Activated naive CD4-positive, alpha-beta T cell treated with anti-CD3 and anti-CD28 coated beads for 36 hours (primary cell): ENCODE measurements around the gene CYGB. TPM values are rescaled to one million over a fixed set of nuclear protein-coding genes. Genes with fewer than 3 reads are reported as not detected.
A peak's percentile ranks its signal among the peaks of the same experiment; 100 is the strongest.

Experiments
- CTCF ChIA-PET: fragments of 350-600 bp; sonication (Branson Sonifier 250); formaldehyde crosslinking; loops from one replicate; lab custom pipeline; 2021; ENCODE audit warnings: antibody characterized with exemption; lab: Charles Lee
- DNase-seq: peaks from one replicate; pipeline ENCODE4 v3.0.0-alpha.2; 2020
- H3K27ac Mint-ChIP-seq: one replicate; pipeline ENCODE4 v1.8.0; 2021; ENCODE audit warnings: mild to moderate bottlenecking, mixed read lengths
- H3K27me3 Mint-ChIP-seq: one replicate; pipeline ENCODE4 v1.8.0; 2021; ENCODE audit warnings: low read depth, mixed read lengths
- H3K36me3 Mint-ChIP-seq: one replicate; pipeline ENCODE4 v1.8.0; 2021; ENCODE audit warnings: low read depth, mixed read lengths
- H3K4me1 Mint-ChIP-seq: one replicate; pipeline ENCODE4 v1.8.0; 2021; ENCODE audit warnings: low read depth, mixed read lengths
- H3K4me3 Mint-ChIP-seq: one replicate; pipeline ENCODE4 v1.8.0; 2021; ENCODE audit warnings: mild to moderate bottlenecking, moderate library complexity, mixed read lengths
- H3K9me3 Mint-ChIP-seq: one replicate; pipeline ENCODE4 v1.8.0; 2021; ENCODE audit warnings: mixed read lengths
- intact Hi-C: fragments of 100-400 bp; cut with micrococcal nuclease; formaldehyde crosslinking; loops from one replicate; pipeline ENCODE4 v1.15.1; 2023
- total RNA-seq, 2 experiments: library from RNA; stranded (reverse); gene quantifications; one replicate each; pipeline ENCODE4 v1.2.3, GENCODE V29; 2021

CYGB gene
- total RNA-seq, 2 experiments from 2014 or later, result not detected

DNA sequence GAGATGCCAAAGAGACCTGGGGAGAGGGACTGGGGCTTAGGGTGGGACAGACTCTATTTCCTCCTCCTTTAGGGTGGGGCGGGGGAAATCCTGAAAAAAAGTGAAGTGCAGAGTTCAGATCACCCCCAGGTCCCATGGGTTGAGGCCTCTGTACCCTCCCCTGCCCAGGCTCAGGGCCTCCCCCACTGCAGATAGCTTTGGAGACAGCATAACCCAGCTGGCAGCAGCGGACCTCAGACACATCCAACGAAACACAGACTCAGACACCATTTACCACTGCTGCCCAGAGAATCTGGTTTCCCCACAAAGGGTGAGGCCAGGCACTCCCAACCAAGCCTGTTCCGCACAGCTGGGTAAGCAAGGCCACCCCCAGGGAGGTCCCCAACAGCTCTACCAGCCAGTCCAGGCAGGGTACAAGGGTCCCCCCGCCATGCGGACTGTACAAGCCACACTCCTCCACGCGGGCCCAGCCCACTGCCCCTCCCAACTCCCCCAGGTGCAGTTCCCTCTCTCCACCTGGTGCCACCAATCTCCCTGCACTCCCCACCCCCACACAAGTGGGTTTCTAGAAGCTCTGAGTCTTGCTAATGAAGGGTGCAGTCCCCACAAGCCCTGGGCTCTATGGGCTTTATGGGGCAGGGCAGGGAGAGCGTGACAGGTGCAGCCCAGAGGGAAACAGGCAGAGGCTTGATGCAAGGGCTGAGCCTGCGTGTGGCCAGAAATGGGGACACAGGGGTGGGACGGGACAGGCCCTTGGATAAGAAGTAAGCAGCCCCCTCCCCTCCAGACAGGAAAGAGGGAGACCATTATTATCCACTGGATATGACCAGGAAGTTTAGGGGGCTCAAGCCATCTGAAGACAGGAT is 45.2 kb downstream of the CYGB start:
- no peaks in the 10 kb centered on the region for H3K27me3 Mint-ChIP-seq
- CTCF ChIA-PET, result interaction anchor here (0.7 to 2.3 kb wide), 9 partner anchors 10 to 132 kb away, joined by 3 to 11 read pairs (median 5); partner anchors contain the start of genes AANAT and RHBDF2
- peaks cover 31% of the 10 kb centered on the region for H3K4me1 Mint-ChIP-seq
- no peaks in the 10 kb centered on the region for H3K9me3 Mint-ChIP-seq
- intact Hi-C loops, result no loop called here
- H3K4me3 Mint-ChIP-seq, result peak overlapping the region; percentile 58
- peaks cover 3% of the 10 kb centered on the region for H3K36me3 Mint-ChIP-seq
- peak overlapping the region; percentile 77 for H3K27ac Mint-ChIP-seq
- DNase-seq, result peak; percentile 56

DNA sequence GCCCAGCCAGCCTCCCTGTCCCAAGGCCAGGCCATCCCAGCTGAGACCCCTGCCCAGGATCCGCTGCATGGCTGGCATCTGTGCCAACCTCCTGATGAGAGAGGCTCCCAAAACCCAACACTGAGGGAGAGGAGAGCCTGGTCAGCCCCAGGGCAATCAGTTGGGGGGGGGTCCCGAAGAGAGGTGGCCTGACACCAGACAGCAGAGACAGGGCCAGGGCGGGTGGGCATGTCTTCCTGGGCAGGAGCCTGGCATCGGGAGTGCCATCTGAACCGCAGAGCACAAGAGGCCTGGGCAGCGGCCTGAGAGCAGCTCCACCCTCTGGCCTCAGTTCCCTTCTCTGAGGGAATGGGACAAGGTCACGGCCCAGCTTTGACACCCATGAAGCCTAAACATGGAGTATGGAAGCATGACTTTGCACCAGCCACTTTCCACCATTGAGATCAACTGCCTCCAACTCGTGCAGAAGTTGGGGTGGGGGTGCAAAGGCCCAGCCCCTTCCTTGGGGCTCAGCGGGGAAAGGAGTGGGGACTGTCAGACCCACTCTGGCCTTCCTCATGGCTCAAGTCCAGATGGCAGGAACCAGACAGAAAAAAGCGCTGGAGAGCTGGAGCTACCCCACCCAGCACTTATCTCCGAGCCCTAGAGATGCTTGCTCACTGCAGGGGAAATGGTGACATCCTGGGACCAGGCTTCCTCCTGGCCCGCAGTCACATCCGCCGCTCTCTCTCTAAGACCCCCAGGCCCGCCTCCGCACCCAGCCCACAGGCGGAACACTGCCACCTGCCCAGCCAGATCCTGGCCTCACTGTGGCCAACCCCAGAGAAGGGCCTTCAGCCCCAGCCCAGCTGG is 46.0 kb downstream of the CYGB start:
- H3K9me3 Mint-ChIP-seq, result no peaks in the 10 kb centered on the region
- CTCF ChIA-PET, result interaction anchor here (0.7 to 2.3 kb wide), 6 partner anchors 11 to 94 kb away, joined by 4 to 6 read pairs (median 4); partner anchors contain the start of gene AANAT
- peak; percentile 15 for DNase-seq
- peaks cover 3% of the 10 kb centered on the region for H3K36me3 Mint-ChIP-seq
- H3K4me1 Mint-ChIP-seq, result peaks cover 30% of the 10 kb centered on the region
- H3K27me3 Mint-ChIP-seq, result no peaks in the 10 kb centered on the region
- H3K27ac Mint-ChIP-seq, result no peak overlapping the region
- no peak overlapping the region for H3K4me3 Mint-ChIP-seq
- intact Hi-C loops, result no loop called here

DNA sequence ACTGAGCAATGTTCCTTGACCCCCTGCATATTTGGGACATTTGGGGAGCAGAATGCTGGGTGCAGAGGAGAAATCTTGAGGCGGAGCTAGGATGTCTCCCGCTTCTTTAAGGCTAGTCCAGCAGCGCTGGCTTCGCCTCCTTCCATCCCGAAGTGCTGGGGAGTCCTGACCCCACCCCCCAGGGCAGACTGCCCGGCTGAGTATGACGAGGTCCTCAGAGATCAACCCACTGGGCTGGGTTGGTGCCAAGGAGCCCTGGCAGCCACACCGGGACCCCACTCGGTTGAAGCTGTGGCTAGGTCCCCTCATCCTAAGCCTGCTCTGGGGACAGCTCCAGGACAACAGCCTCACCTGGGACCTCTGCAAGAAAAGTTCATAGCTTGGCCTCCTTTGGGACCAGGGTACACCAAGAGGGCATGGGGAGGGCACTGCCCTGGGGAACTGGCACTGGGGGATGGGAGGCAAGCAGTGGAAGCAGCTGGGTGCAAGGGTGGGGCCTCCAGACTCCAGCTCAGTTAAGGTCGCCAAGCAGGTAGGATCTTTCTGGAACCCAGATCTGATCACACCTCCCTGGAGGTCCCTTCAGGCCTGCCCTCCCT is 47.3 kb downstream of the CYGB start:
- H3K27ac Mint-ChIP-seq, result no peak overlapping the region
- H3K4me3 Mint-ChIP-seq, result no peak overlapping the region
- H3K36me3 Mint-ChIP-seq, result peaks cover 3% of the 10 kb centered on the region
- CTCF ChIA-PET, result interaction anchor here (0.5 to 2.3 kb wide), 5 partner anchors 9 to 93 kb away, joined by 3 to 6 read pairs (median 4); no protein-coding TSS in a partner anchor
- intact Hi-C loops, result no loop called here
- no peaks in the 10 kb centered on the region for H3K27me3 Mint-ChIP-seq
- H3K9me3 Mint-ChIP-seq, result no peaks in the 10 kb centered on the region
- H3K4me1 Mint-ChIP-seq, result peaks cover 28% of the 10 kb centered on the region
- DNase-seq, result no peak

DNA sequence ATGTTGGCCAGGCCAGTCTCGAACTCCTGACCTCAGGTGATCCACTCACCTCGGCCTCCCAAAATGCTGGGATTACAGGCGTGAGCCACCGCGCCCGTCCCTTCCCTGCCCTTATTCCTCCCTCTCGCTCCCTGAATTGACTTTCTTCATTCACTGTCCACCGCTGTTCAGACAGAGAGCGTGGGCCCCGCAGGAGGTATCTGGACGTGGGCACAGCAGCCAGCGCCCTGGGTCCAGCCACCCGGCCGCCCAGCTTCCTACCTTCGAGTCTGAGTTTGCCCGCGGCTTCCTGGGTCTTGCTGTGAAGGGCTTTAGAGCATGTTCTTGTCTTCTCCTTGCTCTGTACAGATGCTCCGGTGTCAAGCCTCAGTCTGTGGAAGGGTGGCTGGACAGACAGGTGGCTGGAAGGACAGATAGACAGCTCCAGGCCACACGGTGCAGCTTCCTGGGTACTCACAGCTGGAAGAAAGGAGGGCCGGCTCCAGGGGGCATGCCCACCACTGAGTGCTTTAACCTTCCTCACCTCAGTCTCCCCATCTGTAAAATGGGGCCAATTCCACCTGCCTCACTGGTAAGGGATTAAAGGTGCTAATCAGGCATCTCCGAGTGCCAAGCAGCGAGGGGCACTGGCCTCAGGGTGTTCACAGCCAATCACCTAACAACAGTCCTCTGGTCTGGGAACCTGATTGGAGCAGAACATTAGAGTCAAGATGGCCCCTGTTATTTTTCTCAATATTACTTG is 49.9 kb downstream of the CYGB start:
- Mint-ChIP-seq H3K27me3 (no peaks in the 10 kb centered on the region), H3K9me3 (no peaks in the 10 kb centered on the region), H3K4me1 (peaks cover 11% of the 10 kb centered on the region), H3K4me3 (no peak overlapping the region), H3K36me3 (peaks cover 3% of the 10 kb centered on the region), H3K27ac (no peak overlapping the region)
- intact Hi-C loops, result no loop called here
- DNase-seq, result no peak
- CTCF ChIA-PET, result no interaction called here

DNA sequence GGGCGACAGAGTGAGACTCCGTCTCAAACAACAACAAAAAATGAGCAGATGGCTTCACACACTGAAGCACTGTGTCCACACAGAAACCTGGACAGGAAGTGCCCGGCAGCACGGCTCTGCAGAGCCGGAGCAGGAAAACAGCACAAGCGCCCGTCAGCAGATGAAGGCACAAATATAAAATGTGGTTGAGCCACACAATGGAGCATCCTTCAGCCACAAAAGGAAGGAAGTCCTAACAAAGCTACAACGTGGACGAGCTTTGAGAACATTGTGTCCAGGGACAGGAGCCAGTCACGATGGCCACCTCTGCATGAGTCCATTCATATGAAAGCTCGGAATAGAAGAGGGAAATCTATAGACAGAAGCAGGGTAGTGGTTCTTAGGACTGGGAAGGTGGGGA is 51.9 kb downstream of the CYGB start:
- intact Hi-C loops, result no loop called here
- Mint-ChIP-seq H3K36me3 (peaks cover 3% of the 10 kb centered on the region), H3K4me3 (no peak overlapping the region), H3K4me1 (no peaks in the 10 kb centered on the region), H3K27ac (no peak overlapping the region), H3K9me3 (no peaks in the 10 kb centered on the region), H3K27me3 (no peaks in the 10 kb centered on the region)
- no peak for DNase-seq
- CTCF ChIA-PET, result interaction anchor here (1.3 kb wide), 1 partner anchor 19 kb away, joined by 4 read pairs; no protein-coding TSS in a partner anchor

DNA sequence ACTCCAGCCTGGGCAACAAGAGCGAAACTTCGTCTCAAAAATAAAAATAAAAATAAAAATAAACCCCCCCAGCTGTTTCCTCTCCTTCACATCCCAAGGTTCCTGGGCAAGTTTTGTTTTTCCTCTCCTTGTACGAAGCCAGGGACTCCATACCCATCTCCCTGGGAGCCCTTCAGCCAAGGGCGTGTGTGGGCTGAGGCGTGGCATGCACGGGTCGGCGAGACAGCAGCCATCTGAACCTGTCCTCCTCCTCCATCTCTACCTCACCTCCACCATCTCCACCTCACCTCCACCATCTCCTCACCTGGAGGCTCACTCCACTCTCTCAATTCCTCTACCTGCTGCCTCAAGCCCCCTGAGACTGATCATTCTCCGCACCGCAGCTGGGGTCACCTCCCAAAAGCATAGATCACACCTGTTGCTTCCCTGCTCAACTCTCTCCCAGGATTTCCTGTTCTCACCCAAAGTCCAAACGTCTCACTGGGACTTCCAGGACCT is 53.2 kb downstream of the CYGB start:
- Mint-ChIP-seq H3K27me3 (no peaks in the 10 kb centered on the region), H3K4me1 (no peaks in the 10 kb centered on the region), H3K27ac (no peak overlapping the region), H3K4me3 (no peak overlapping the region), H3K36me3 (peaks cover 3% of the 10 kb centered on the region), H3K9me3 (no peaks in the 10 kb centered on the region)
- CTCF ChIA-PET, result no interaction called here
- intact Hi-C loops, result no loop called here
- no peak for DNase-seq

DNA sequence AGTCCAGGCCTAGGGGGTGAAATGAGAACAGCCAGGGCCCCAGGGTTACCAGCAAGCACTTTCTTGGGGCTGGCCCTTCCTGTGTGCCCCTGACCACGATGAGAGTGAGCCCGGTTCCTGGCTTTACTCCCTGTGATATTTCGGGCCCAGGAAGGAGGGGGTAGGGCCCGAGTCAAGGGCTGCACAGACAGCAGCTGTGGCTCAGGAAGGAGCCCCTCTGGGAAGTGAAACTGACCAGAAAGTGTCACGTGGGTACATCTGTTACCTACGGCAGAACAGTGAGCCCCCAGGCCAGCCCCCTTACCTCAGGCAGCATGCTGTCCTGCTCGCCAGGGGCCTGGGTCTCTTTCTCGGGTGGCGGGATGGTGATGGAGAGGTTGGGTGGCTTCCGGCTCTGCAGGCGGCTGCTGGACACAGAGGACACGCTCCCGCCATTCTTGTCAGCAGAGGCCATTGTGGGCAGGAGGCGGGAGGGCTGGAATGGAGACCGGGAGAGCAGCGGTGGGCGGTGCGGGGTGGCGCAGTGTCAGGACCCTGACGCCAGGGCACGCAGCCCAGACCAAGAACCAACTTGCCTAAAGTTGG is 56.3 kb downstream of the CYGB start:
- Mint-ChIP-seq H3K27me3 (no peaks in the 10 kb centered on the region), H3K27ac (no peak overlapping the region), H3K36me3 (no peaks in the 10 kb centered on the region), H3K4me3 (no peak overlapping the region), H3K9me3 (no peaks in the 10 kb centered on the region), H3K4me1 (no peaks in the 10 kb centered on the region)
- intact Hi-C loops, result no loop called here
- CTCF ChIA-PET, result interaction anchor here (2.1 kb wide), 1 partner anchor 14 kb away, joined by 4 read pairs; the partner anchor contains the start of gene AANAT
- no peak for DNase-seq

DNA sequence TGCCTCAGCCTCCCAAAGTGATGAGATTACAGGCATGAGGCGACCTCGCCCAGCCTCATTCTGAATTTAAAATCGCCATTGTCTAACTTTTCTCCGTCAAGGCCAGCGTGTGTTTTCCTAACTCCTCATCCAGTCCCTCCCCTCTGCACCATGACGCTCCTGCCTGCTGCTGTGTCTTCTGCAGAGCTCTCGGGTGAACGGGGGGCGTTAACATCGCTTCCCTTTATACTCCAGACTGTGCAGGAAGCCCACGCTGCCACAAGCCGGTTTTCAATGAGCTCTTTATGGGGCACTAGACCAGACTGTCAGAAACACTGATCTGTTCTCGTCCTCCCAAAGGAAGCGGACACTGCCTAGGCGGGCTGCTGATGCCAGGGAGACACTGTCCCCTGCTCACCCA is 56.9 kb downstream of the CYGB start:
- intact Hi-C loops, result no loop called here
- no peak for DNase-seq
- H3K4me1 Mint-ChIP-seq, result no peaks in the 10 kb centered on the region
- H3K27me3 Mint-ChIP-seq, result no peaks in the 10 kb centered on the region
- no peaks in the 10 kb centered on the region for H3K36me3 Mint-ChIP-seq
- no peak overlapping the region for H3K4me3 Mint-ChIP-seq
- CTCF ChIA-PET, result interaction anchor here (0.6 to 2.1 kb wide), 2 partner anchors 14 to 232 kb away, joined by 3 to 4 read pairs; partner anchors contain the start of gene AANAT
- no peak overlapping the region for H3K27ac Mint-ChIP-seq
- H3K9me3 Mint-ChIP-seq, result no peaks in the 10 kb centered on the region

DNA sequence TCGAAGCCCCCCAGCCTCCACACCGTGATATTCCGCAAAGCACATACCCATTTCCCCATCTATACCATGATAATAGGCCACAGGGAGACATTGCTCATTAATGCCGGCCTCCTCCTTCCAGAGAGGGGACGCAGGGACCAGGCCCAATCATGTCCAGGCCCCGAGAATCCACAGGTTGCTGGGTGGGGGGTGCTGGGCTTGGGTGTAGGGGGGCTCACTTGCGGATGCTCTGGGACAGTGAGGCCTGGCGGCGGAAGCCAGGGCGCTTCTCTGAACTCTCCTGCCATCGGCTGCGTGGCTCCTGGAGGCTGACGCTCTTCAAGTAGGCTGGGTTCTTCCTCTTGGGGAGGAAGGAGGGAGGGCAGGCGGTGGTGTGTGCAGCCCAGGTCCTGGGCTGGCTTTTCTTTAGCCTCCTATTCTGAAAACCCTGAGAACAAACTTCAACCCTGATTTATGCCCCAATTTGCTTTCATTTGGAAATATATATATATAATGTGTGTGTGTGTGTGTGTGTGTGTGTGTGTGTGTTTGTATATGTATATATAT is 57.9 kb downstream of the CYGB start:
- intact Hi-C loops, result no loop called here
- H3K9me3 Mint-ChIP-seq, result no peaks in the 10 kb centered on the region
- H3K36me3 Mint-ChIP-seq, result peaks cover 2% of the 10 kb centered on the region
- no peaks in the 10 kb centered on the region for H3K4me1 Mint-ChIP-seq
- no peaks in the 10 kb centered on the region for H3K27me3 Mint-ChIP-seq
- no peak for DNase-seq
- CTCF ChIA-PET, result interaction anchor here (2.1 kb wide), 1 partner anchor 13 kb away, joined by 4 read pairs; the partner anchor contains the start of gene AANAT
- no peak overlapping the region for H3K27ac Mint-ChIP-seq
- H3K4me3 Mint-ChIP-seq, result no peak overlapping the region

DNA sequence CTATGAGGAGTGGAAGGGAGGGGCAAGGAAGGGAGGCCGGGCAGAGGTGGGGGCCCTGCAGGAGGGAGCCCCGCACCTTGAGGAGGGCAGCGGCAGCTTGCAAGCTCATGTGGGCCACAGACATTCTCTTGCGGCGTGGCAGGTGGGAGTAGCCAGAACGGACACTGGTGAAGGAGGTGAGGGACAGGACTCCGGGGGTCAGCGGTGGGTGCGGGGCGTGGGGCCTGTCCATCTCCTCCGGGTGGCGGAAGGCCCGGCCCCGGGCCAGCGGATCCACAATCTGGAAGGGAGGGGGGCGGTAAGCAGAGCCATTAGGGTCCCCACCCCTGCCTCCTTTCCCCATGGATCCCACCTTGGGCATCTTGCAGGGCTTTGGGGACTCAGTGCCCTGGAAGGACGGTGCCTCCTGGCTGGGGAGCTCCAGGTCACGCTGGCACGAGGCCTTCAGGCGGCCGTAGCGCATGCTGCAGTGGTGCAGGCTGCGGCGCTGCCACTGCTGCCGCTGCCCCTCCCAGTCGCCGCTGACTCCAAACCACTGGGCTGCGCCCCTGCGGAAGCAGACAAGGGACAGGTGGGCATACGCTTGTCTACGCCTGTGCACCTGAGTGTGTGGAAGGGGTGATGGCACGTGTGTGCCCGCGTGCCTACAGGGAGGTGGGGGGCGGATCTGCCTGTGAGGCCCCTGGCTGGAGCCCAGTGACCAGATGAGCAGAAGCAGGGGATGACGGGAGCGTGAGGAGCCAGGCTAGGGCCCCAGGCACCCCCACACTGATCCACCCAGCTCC is 58.6 kb downstream of the CYGB start:
- Mint-ChIP-seq H3K27ac (no peak overlapping the region), H3K36me3 (peaks cover 2% of the 10 kb centered on the region), H3K4me3 (no peak overlapping the region), H3K9me3 (no peaks in the 10 kb centered on the region), H3K4me1 (no peaks in the 10 kb centered on the region), H3K27me3 (no peaks in the 10 kb centered on the region)
- DNase-seq, result no peak
- intact Hi-C loops, result no loop called here
- CTCF ChIA-PET, result interaction anchor here (2.1 kb wide), 1 partner anchor 12 kb away, joined by 4 read pairs; the partner anchor contains the start of gene AANAT
